ENCODE measurements around the gene NCAM2.

The NCAM2 gene

DNA sequence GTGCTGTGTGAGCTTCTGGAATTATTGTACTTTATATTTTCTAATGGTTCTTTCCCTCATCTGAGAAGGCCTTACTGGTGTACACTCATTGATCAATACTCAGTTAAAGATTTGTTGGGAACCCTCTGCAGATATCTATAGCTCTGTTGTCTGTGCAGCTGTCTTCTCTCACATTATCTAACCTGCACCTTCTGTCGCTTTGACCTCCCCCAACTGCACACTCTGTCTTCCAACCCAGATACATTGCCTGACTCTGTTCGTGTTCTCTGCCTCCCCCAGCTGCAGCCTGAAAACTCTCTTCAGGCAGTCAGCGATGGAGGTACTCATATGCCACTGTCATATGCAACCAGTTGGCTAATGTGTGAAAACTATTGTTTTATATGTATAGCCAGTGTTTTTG, 334.3 kb downstream of the NCAM2 start:
- Histone ChIP-seq H3K27me3 (no peaks in the 10 kb centered on the region), H3K36me3 (no peaks in the 10 kb centered on the region), H3K27ac (no peak overlapping the region), H3K4me1 (no peaks in the 10 kb centered on the region), H3K4me3 (no peak overlapping the region), H3K9me3 (no peaks in the 10 kb centered on the region)
- no peak for DNase-seq
- intact Hi-C loops (cut with DNase I; ENCODE audit: low total_unique reads), result no loop called here
- TF ChIP-seq, protein P1, sequence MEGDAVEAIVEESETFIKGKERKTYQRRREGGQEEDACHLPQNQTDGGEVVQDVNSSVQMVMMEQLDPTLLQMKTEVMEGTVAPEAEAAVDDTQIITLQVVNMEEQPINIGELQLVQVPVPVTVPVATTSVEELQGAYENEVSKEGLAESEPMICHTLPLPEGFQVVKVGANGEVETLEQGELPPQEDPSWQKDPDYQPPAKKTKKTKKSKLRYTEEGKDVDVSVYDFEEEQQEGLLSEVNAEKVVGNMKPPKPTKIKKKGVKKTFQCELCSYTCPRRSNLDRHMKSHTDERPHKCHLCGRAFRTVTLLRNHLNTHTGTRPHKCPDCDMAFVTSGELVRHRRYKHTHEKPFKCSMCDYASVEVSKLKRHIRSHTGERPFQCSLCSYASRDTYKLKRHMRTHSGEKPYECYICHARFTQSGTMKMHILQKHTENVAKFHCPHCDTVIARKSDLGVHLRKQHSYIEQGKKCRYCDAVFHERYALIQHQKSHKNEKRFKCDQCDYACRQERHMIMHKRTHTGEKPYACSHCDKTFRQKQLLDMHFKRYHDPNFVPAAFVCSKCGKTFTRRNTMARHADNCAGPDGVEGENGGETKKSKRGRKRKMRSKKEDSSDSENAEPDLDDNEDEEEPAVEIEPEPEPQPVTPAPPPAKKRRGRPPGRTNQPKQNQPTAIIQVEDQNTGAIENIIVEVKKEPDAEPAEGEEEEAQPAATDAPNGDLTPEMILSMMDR (IDR thresholded peaks at IDR 0.05), result no peak

DNA sequence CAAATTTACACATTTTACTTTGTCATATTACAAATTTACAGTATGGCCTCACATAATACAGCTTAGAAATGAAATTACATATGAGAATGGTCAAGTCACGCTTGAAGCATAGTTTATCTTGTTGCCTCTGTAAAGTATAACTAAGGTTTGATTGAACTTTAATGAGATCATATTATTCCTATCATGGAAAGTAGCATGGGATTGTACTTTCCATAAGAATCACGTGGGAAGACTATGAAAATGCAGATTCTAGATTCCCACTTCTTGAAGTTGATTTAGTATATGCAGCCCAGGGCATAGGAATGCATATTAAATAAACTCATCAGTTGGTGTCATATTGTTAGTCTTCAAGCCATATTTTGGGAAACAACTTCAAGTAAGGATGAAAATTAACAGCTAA, 342.8 kb downstream of the NCAM2 start:
- intact Hi-C loops (cut with DNase I; ENCODE audit: low total_unique reads), result no loop called here
- Histone ChIP-seq H3K4me3 (no peak overlapping the region), H3K4me1 (no peaks in the 10 kb centered on the region), H3K27ac (no peak overlapping the region), H3K36me3 (no peaks in the 10 kb centered on the region), H3K9me3 (peaks cover 0 to 7% (median 0%) of the 10 kb centered on the region in 3 donors), H3K27me3 (no peaks in the 10 kb centered on the region)
- TF ChIP-seq, protein P1 (IDR thresholded peaks at IDR 0.05), result no peak
- DNase-seq, result no peak

DNA sequence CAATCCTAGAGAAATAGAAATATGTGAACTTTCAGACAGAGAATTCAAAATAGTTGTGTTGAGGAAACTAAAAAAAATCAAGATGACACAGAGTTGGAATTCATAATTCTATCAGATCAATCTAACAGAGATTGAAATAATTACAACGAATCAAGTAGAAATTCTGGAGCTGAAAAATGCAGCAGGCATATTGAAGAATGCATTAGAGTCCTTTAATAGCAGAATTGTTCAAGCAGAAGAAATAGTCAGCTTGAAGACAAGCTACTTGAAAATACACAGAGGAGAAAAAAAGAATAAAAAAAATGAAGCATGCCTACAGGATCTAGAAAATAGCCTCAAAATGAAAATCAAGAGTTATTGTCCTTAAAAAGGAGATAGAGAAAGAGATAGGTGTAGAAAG, 347.1 kb downstream of the NCAM2 start:
- Histone ChIP-seq H3K27me3 (no peaks in the 10 kb centered on the region), H3K4me3 (no peak overlapping the region), H3K36me3 (no peaks in the 10 kb centered on the region), H3K9me3 (peaks cover 0 to 10% (median 7%) of the 10 kb centered on the region in 3 donors), H3K4me1 (no peaks in the 10 kb centered on the region), H3K27ac (no peak overlapping the region)
- TF ChIP-seq, protein P1 (IDR thresholded peaks at IDR 0.05), result no peak
- no peak for DNase-seq
- intact Hi-C loops (cut with DNase I; ENCODE audit: low total_unique reads), result no loop called here

DNA sequence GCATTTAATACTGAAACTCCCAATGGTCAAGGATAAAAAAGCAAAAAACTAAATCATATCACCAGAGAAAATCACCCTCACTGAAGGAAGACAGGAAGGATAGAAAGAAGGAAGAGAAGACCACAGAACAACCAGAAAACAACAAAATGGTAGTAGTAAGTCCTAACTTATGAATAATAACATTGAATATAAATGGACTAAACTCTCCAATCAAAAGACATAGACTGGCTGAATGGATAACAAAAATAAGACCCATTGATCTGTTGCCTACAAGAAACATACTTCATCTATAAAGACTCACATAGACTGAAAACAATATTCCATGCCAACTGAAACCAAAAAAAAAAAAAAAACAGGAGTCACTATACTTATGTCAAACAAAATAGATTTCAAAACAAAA, 347.7 kb downstream of the NCAM2 start:
- H3K9me3 ChIP-seq, result peaks cover 0 to 10% (median 7%) of the 10 kb centered on the region in 3 donors
- no peaks in the 10 kb centered on the region for H3K27me3 ChIP-seq
- no peak overlapping the region for H3K4me3 ChIP-seq
- TF ChIP-seq, protein P1 (IDR thresholded peaks at IDR 0.05), result no peak
- no peaks in the 10 kb centered on the region for H3K4me1 ChIP-seq
- H3K27ac ChIP-seq, result no peak overlapping the region
- DNase-seq, result no peak
- no peaks in the 10 kb centered on the region for H3K36me3 ChIP-seq
- intact Hi-C loops (cut with DNase I; ENCODE audit: low total_unique reads), result no loop called here

DNA sequence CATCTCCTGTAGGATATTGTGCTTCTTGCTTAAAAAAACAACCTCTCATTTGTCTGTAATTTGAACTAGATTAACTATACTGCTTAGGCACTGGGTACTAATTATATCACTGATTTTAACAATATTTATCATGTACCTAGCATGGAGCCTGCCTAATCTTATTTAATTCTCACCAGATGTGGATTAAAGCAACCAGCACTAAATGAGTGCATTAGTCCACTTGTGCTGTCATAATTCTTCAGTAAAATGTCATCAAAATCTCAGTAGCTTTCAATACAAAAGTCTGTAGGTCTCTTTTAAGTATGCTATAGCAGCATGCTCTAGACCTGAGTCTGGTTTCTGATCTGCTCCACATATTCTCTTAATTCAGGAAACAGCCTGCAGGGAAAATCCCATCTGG, 368.1 kb downstream of the NCAM2 start:
- Histone ChIP-seq H3K27ac (no peak overlapping the region), H3K4me1 (no peaks in the 10 kb centered on the region), H3K36me3 (no peaks in the 10 kb centered on the region), H3K9me3 (no peaks in the 10 kb centered on the region), H3K27me3 (no peaks in the 10 kb centered on the region), H3K4me3 (no peak overlapping the region)
- DNase-seq, result no peak
- intact Hi-C loops (cut with DNase I; ENCODE audit: low total_unique reads), result no loop called here
- TF ChIP-seq, protein P1 (IDR thresholded peaks at IDR 0.05), result no peak

DNA sequence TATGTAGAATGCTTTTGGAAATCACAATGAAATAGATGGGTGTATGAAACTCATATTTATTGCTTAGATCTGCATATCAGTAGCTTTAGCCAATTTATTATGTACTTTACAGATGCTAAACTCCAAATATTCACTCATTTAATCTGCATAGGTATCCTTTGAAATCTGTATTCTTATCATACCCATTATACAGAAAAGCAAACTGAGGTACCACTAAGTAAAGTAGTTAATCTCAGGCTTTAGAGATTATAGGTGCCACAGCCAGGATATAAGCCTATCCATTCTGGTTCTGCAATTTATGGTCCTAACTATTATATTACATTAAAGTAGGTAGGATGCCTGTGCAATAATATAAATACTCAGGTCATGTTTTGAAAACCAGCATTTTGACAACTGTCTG, 369.4 kb downstream of the NCAM2 start:
- Histone ChIP-seq H3K4me1 (no peaks in the 10 kb centered on the region), H3K27ac (no peak overlapping the region), H3K9me3 (no peaks in the 10 kb centered on the region), H3K36me3 (no peaks in the 10 kb centered on the region), H3K27me3 (no peaks in the 10 kb centered on the region), H3K4me3 (no peak overlapping the region)
- TF ChIP-seq, protein P1 (IDR thresholded peaks at IDR 0.05), result no peak
- intact Hi-C loops (cut with DNase I; ENCODE audit: low total_unique reads), result no loop called here
- DNase-seq, result no peak

All from tibial artery (tissue), 4 donors.